ENCODE results near the gene FGD6.
"Not testable (repeated sequence)": the region's sequence is repeated elsewhere in the genome, so short reads cannot be mapped to it uniquely, and the experiment has no call there.

The FGD6 gene

DNA sequence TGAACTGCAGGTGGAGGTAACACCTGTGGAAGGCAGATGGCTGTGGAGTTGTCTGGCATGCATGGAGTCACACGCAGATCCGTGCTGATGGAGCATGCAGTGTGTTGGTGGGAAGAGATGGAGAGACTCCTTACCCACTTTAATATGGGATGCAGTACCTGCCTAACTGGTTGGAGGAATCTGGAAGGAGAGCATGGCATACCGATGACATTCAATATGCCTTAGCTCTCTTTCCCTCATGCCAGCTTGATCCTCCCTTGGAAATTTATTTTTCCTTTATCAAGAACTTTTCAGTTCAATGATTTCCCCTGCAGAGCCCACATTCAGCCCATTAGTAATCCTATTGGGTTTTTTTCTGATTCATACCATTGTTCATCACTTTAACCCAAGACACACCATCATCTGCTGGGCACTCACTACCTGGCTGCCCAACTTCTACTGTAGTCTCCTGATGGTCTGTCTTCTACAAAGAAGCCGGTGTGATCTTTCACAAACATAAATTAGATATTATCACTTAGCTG is 117.9 kb downstream of the FGD6 start:
- in situ Hi-C loops (cut with HindIII; ENCODE audit: low sequenced_read_pairs), result no loop called here

- in situ Hi-C loops (cut with HindIII; ENCODE audit: low sequenced_read_pairs), result no loop called here
These were observed 120.4 kb downstream of the FGD6 start for GRCh38 chr12:95096852-95097251.

GRCh38 chr12:95096378-95096777 is 120.9 kb downstream of the FGD6 start:
- in situ Hi-C loops (cut with HindIII; ENCODE audit: low sequenced_read_pairs), result no loop called here

GRCh38 chr12:95095866-95096265 is 121.4 kb downstream of the FGD6 start:
- in situ Hi-C loops (cut with HindIII; ENCODE audit: low sequenced_read_pairs), result not testable (repeated sequence)

GRCh38 chr12:95089462-95089861 is 127.8 kb downstream of the FGD6 start:
- in situ Hi-C loops (cut with HindIII; ENCODE audit: low sequenced_read_pairs), result no loop called here

- in situ Hi-C loops (cut with HindIII; ENCODE audit: low sequenced_read_pairs), result no loop called here
These were observed 128.9 kb downstream of the FGD6 start for GRCh38 chr12:95088379-95088778.

GRCh38 chr12:95085612-95086011 is 131.7 kb downstream of the FGD6 start:
- in situ Hi-C loops (cut with HindIII; ENCODE audit: low sequenced_read_pairs), result no loop called here

- in situ Hi-C loops (cut with HindIII; ENCODE audit: low sequenced_read_pairs), result no loop called here
These were observed 133.3 kb downstream of the FGD6 start for GRCh38 chr12:95083938-95084337.

GRCh38 chr12:95083471-95083870 is 133.8 kb downstream of the FGD6 start:
- in situ Hi-C loops (cut with HindIII; ENCODE audit: low sequenced_read_pairs), result no loop called here

DNA sequence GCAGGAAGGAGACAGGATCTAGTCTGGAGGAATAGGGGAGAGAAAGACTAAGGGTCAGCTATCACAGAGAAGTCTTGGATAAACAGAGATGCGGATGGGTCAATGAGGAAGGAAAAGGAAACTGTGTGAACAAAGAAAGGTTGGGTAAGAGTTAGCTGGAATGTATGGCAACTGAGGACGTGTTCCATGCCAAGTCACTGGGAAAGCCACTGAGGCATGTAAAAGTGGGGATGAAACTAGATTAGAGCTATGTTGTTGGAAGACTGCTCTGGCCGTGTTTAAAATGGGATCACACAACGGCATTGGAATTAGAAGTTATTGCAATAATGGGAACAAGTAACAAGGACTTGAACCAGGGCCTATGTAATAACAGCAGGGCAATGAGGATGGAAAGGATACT is 139.9 kb downstream of the FGD6 start:
- in situ Hi-C loops (cut with HindIII; ENCODE audit: low sequenced_read_pairs), result no loop called here

GRCh38 chr12:95074766-95075165 is 142.5 kb downstream of the FGD6 start:
- in situ Hi-C loops (cut with HindIII; ENCODE audit: low sequenced_read_pairs), result no loop called here

DNA sequence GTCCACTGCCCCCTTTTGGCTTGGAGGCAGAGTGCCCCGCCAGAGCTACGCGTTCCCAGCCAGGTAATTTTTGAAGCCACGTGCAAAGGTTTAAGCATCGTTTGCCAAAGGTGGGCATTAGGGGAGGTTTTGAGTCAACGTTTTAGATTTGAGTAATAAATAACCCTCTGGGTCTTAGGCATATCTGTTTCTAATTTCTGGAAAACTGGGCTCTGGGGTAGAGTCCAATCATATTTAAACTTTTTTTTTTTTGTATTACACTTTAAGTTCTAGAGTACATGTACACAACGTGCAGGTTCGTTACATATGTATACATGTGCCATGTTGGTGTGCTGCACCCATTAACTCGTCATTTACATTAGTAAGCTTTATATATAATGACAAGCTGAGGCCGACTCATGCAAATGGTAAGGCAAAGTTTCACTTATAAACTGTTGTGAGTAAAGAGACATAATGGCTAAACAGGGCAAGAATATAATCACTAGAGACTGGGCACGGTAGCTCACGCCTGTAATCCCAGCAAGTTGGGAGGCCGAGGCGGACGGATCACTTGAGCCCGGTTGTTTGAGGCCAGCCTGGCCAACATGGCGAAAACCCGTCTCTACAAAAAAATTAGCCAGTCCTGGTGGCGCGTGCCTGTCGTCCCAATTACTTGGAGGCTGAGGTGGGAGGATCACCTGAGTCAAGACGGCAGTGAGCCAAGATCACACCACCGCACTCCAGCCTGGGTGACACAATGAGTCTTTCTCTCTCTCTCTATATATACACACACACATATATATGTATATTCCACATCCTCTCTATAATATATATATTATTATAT is 143.4 kb downstream of the FGD6 start:
- in situ Hi-C loops (cut with HindIII; ENCODE audit: low sequenced_read_pairs), result no loop called here

GRCh38 chr12:95072900-95073697 is 144.2 kb downstream of the FGD6 start, which contains the start of gene NR2C1:
NR2C1 (minus strand) TSS chr12:95073618; CDS start chr12:95067384, 6,234 bp downstream.
- in situ Hi-C loops (cut with HindIII; ENCODE audit: low sequenced_read_pairs), result no loop called here

DNA sequence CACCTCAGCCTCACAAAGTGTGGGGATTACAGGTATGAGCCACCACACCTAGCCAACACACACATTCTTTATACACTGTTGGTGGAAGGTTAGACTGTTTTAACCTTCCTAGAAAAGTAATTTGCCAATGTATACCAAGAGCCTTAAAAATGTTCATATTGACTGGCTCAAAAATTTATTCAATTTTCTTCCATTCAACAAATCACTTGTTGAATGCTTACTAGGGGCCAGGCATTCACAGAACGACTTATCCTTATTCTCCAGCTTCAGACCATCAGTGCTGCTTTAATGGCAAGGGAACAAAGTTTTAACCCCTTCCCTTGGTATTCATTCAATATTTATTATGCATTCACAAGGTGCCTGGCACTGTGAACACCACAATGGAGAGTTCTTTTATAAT is 146.9 kb downstream of the FGD6 start:
- in situ Hi-C loops (cut with HindIII; ENCODE audit: low sequenced_read_pairs), result no loop called here

GRCh38 chr12:95066091-95066855 is 151.0 kb downstream of the FGD6 start:
- in situ Hi-C loops (cut with HindIII; ENCODE audit: low sequenced_read_pairs), result no loop called here

- in situ Hi-C loops (cut with HindIII; ENCODE audit: low sequenced_read_pairs), result no loop called here
These were observed 156.3 kb downstream of the FGD6 start for GRCh38 chr12:95060951-95061350.

- in situ Hi-C loops (cut with HindIII; ENCODE audit: low sequenced_read_pairs), result no loop called here
These were observed 157.3 kb downstream of the FGD6 start for GRCh38 chr12:95059984-95060383.

- in situ Hi-C loops (cut with HindIII; ENCODE audit: low sequenced_read_pairs), result no loop called here
These were observed 159.8 kb downstream of the FGD6 start for GRCh38 chr12:95057424-95057823.

GRCh38 chr12:95055057-95055456 is 162.2 kb downstream of the FGD6 start:
- in situ Hi-C loops (cut with HindIII; ENCODE audit: low sequenced_read_pairs), result no loop called here

- in situ Hi-C loops (cut with HindIII; ENCODE audit: low sequenced_read_pairs), result no loop called here
These were observed 163.1 kb downstream of the FGD6 start for GRCh38 chr12:95054206-95054605.

DNA sequence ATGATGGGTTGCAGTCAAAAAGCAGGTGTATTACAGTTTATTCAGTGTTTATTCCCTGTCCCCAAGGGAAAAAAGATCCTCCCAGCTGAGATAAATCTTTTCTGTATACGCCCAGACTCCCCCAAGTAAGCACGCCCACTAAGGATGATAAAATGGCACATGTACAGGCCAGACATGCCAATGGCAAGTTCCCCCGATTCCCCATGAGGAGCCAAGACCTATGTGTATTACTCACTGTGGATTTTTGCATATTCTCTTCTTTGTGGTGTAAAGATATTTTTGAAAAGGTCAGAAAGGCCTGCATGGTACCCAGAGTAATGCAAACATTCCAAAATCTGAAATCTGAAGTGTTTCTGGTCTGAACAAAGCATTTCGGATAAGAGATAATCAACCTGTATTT is 166.0 kb downstream of the FGD6 start:
- in situ Hi-C loops (cut with HindIII; ENCODE audit: low sequenced_read_pairs), result no loop called here

All from DLD1 (cell line).